NCI-H1417 treated with DMSO at 0.1 percent for 48 hours (cell line): ENCODE measurements around the gene DLX4.

ENCODE experiments used
- DNase-seq: peaks from one replicate; lab custom pipeline; 2025; lab: John Stamatoyannopoulos, UW

Gene DLX4

DNA sequence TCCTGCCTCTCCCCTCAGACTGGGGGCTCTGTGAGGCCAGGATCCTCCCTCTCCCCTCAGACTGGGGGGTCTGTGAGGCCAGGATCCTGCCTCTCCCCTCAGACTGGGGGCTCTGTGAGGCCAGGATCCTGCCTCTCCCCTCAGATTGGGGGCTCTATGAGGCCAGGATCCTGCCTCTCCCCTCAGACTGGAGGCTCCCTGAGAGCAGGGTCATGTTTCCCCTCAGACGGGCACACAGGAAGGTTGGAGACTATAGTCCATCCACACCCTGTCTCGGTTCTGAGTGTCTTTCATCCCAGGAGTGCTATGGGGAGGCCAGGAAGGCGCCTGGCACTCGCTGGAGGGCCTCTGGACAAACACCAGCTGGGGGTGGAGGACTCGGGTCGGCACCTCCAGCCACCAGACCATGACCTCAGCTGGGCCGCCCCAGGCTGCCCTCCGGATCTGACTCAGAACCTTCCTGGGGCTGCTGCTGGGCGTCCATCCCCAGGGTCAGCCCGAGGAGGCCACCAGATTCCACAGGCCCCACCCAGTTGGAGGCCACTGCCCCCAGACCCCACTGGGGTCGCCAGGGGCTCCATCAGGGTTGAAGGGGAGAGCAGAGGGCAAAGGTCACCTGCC, 21.9 kb upstream of the DLX4 start:
- DNase-seq, result no peak

DNA sequence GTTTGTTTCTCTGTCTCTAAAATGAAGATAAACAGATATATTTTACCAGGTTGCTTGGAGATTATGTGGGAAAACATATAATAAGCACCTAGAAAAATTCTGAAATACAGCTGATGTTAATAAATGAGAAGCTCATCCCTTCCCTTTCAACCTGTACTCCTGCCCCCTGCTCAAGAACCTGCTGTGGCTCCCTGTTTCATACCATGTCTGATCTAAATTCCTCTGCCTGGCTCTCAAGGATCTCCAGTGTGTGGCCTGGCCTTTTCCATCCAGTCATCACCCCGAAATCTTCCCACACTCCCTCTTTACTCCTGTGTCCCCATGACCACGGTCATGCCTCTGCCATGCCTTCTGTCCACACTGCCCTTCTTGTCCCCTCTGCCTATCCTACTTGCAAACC, 19.4 kb upstream of the DLX4 start:
- no peak for DNase-seq

DNA sequence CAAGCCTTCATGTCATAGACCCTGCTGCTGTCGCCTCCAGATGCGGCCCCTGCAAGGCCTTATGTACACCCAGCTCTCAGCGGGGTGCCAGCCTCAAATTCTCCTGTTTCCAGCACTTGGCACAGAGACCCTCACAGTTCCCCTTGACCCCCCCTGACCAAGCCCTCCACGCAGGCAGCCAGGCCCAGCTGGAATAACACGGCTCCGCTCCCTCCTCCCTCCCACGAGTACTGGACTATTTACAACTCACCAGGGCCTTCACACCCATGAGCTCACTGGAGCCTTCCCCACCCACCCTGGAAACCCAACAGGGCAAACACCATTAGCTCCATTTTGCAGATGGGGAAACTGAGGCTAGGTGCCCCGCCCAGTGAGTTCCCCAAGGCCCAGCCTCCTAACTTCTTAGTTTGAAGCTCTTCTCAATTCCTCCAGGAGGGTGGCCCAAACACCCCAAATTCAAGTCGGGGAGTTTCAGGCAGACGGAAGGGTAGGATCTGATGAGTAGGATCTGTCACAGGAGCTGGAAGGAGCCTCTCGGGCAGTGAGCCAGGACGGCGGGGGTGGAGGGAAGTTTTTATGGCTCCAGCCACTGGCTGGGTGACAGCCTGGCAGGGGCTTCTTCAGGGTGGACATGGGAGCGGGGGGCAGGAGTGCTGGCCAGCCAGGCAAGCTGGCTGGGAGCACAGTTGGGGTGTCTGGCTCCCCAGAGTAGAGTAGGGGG, 17.5 kb upstream of the DLX4 start:
- no peak for DNase-seq

DNA sequence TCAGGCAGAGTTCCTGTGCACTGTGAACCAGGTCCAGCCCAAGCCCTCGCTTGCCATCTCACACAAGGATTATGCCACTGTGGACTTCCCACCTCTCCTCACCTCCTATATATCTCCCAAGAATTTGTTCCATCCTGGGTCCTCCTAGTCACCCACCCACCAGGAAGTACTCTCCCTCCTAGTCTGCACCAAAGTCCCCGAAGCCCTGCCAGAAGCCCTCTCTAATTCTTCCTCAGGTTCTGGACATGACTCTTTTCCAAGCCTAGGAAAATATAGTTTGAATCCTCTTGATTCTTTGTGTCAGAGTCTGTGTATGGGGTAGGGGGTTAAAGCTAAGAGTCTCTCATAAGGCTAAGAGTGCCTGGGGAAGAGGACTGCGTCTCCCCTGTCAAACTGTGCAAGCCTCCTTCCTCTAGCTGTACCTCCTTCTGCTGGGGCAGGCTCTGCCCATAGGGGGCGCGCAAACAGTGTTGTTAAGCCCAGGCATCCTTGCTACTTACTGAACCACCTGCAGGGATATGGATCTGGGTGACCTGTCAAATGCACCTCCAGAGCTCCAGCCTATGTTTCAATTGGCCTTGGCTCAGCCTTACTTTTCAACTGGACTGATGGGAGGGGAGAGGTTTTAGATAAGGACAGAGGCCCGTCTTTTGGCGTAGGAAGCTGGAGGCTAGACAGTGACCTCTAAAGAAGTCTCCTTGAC, 16.6 kb upstream of the DLX4 start:
- DNase-seq, result peak; percentile 10

GRCh38 chr17:49952912-49953497, 16.0 kb upstream of the DLX4 start:
- no peak for DNase-seq

- no peak for DNase-seq
Observed at GRCh38 chr17:49955157-49955556, 13.8 kb upstream of the DLX4 start.

DNA sequence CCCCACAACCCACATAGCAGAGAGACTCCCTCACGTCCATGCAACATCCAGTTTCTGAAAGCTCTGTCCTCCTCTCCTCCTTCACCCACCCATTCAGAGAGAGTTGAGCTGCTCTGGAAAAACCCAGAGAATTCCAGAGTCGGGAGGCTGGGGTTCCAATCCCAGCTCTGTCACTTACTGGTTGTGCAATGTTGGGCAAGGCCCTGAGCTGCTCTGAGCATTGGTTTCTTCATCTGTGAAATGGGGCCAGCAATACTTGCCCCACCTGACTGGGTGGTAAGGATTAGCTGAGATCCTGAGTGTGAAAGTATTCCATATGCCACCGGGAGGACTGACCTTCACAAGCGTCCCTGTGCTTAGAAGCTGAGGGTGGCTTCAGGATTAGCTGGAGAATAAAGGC, 12.2 kb upstream of the DLX4 start:
- DNase-seq, result no peak

DNA sequence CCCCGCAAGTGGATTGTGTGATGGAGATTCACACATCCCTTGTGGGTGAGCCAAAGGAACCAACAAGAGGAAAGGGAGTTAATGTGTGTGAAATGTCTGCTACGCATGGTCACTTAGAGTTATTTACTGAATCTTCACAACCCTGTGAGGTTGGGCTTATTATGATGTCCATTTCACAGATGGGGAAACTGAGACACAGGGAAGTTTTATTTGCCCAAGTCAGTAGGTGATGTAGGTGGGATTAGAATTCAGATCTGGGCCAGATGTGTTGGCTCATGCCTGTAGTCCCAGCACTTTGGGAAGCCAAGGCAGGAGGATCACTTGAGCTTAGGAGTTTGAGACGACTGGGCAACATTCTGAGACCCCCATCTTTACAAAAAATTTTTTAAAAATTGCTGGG, 11.6 kb upstream of the DLX4 start:
- no peak for DNase-seq

- DNase-seq, result no peak
Observed at GRCh38 chr17:49958723-49959122, 10.3 kb upstream of the DLX4 start.

GRCh38 chr17:49959183-49959935, 9.6 kb upstream of the DLX4 start:
- no peak for DNase-seq

GRCh38 chr17:49962599-49963308, 6.2 kb upstream of the DLX4 start:
- DNase-seq, result no peak

DNA sequence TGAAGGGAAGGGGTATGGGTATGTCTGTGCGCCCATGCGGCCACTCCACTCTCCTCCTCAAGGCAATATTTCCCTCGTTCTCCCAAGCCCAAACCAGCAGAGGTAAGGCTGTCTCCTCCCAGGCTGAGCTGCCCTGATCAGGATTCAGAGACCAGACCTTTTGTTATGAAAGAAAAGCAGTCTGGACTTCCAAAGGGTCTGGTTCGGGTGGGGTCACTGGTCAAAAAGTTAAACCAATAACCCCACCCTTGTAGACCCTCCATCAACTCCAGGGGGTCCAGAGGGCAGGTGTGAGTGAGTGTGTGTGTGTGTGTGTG, 5.7 kb upstream of the DLX4 start:
- no peak for DNase-seq

DNA sequence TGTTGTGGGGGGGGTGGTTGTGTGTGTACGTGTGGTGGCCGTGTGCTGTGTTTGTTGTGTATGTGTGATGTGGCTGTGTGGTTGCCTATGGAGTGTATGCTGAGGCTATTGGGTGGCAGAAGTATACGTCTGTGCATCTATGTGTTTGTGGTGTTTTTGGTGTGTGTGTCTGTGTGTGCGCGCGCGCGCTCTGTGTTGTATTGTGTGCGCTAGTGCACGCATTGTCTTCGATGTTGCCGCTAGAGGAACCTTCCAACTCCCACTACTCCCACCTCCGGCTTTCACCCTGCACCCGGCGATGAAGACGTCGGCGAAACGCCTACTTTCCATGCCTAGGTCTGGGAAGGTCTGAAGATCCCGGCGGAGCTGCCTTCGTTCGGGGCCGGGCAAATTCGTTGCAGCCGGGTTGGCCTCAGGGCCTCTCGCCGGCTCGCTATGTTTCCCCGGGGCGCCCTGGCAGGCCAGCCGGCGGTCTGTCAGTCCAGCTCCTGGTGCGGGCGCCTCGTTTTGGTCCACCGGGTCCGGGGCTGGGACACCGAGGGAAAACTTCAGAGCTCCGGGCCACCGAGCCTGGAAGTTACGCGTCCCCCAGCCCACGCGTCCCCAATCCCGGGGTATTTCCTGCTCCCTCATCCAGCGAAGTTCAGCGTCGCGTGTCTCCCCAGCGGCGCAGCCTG, 5.2 kb upstream of the DLX4 start:
- no peak for DNase-seq

- no peak for DNase-seq
Observed at GRCh38 chr17:49964303-49964768, 4.7 kb upstream of the DLX4 start.

DNA sequence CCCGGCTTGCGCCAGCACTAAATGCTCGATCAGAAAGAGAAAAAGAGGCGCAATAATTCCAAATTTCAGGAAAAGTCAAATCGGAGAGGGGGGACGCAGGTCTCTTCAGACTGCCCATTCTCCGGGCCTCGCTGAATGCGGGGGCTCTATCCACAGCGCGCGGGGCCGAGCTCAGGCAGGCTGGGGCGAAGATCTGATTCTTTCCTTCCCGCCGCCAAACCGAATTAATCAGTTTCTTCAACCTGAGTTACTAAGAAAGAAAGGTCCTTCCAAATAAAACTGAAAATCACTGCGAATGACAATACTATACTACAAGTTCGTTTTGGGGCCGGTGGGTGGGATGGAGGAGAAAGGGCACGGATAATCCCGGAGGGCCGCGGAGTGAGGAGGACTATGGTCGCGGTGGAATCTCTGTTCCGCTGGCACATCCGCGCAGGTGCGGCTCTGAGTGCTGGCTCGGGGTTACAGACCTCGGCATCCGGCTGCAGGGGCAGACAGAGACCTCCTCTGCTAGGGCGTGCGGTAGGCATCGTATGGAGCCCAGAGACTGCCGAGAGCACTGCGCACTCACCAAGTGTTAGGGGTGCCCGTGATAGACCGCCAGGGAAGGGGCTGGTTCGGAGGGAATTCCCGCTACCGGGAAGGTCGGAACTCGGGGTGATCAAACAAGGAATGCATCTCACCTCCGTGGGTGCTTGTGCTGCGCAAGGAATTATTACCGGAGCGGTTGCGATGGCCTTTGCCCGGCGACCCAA, 4.0 kb upstream of the DLX4 start:
- no peak for DNase-seq

DNA sequence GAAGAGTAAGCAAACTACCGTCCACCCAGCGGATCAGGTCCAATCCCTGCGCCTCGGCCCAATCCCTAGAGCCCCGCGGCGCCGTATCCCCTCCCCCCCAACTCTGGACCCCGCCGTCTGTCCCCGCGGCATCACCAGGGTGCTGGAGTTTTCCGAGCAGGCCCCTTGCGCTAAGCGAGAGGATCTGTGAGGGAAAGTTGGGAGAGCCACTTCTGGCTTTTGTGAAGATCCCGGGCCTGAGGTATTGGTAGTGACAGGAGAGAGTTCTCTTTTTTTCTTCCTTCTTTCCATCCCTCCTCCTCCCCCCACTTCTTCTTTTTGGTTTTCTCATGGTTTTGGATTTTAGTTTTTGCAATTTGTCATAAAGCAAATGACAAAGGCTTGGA, 3.5 kb upstream of the DLX4 start:
- DNase-seq, result no peak

GRCh38 chr17:49966767-49967166, 2.2 kb upstream of the DLX4 start:
- DNase-seq, result no peak

- no peak for DNase-seq
Observed at GRCh38 chr17:49967205-49967604, 1.8 kb upstream of the DLX4 start.

DNA sequence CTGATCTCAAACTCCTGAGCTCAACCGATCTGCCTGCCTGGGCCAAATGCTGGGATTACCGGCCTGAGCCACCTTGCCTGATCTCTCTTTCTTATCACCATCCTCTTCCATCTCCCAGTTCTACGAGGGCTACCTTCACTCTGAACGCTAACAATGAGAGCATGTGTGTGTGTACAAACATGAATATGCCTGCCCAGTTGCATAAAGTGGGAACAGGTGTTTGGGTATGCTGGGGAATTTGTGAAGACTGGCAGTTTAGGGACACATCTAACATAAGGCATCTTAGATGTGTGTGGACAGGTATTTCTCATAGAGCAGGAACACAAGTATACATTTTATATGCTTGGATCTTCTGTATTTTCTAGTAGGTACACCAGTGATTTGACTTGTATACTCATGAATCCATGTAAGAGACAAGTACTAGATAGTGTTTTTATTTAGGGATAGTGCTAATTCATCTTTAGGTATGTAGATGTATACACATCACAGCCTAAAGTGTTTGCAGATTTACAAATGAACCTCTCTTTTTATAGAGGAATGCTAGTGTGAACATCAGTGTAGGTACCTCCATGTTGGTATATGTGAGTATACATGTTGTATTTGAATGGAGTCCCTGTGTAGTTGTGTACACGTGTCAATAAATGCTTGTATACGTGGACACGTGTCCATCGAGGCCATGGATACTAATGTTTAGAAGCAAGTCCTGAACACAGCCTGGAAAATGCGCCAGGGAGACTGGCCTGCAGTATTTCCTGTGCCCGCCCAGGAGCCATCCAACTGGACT, 1.2 kb upstream of the DLX4 start:
- DNase-seq, result no peak
